ENCODE data around the gene UST. TPM values are rescaled to one million over a fixed set of nuclear protein-coding genes. Genes with fewer than 3 reads are reported as not detected.

The UST gene
- total RNA-seq, 1 experiment from 2014 or later: 6.1 TPM

DNA sequence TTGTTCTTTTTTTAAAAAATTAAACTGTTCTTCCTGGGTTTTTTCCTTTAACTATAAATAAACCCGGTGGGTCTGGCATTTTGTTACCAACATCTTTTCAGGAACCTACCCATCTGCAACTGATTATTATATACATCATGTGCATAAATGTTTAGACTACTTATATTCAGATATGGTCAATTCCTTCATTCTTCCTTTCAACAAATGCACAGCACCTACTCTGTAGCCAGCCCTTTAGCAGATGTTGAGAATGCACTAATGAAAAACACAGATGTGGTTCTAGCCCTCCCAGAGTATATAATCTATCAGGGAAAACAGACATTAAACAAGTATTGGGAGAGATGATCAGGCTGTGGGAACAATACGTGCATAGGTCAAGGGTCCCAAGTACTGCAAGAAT is 237.1 kb downstream of the UST start:
- no peak overlapping the region for H2AFZ ChIP-seq (ENCODE audit: low read depth, low read length, poor library complexity, severe bottlenecking)
- no peaks in the 10 kb centered on the region for H3K27me3 ChIP-seq (ENCODE audit: insufficient read depth, low read length)
- TF ChIP-seq SP1 (IDR thresholded peaks at IDR 0.05; ENCODE audit: low read depth): no peak
- TF ChIP-seq, protein P1, sequence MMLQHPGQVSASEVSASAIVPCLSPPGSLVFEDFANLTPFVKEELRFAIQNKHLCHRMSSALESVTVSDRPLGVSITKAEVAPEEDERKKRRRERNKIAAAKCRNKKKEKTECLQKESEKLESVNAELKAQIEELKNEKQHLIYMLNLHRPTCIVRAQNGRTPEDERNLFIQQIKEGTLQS (IDR thresholded peaks at IDR 0.05): no peak
- TF ChIP-seq, protein P2, sequence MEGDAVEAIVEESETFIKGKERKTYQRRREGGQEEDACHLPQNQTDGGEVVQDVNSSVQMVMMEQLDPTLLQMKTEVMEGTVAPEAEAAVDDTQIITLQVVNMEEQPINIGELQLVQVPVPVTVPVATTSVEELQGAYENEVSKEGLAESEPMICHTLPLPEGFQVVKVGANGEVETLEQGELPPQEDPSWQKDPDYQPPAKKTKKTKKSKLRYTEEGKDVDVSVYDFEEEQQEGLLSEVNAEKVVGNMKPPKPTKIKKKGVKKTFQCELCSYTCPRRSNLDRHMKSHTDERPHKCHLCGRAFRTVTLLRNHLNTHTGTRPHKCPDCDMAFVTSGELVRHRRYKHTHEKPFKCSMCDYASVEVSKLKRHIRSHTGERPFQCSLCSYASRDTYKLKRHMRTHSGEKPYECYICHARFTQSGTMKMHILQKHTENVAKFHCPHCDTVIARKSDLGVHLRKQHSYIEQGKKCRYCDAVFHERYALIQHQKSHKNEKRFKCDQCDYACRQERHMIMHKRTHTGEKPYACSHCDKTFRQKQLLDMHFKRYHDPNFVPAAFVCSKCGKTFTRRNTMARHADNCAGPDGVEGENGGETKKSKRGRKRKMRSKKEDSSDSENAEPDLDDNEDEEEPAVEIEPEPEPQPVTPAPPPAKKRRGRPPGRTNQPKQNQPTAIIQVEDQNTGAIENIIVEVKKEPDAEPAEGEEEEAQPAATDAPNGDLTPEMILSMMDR (IDR thresholded peaks at IDR 0.05 in 2 of 3, conservative IDR thresholded peaks at IDR 0.05 in 1 of 3; ENCODE audit: borderline replicate concordance in 1 of 3, insufficient read depth in 1 of 3, low read depth in 2 of 3, low read length in 2 of 3): no peak
- TF ChIP-seq SRF (IDR thresholded peaks at IDR 0.05; ENCODE audit: low read depth): no peak
- no peak for TF ChIP-seq CEBPB (IDR thresholded peaks at IDR 0.05; ENCODE audit: low read depth)
- TF ChIP-seq ELF1 (IDR thresholded peaks at IDR 0.05; ENCODE audit: borderline replicate concordance, low read depth): no peak
- H3K4me2 ChIP-seq (ENCODE audit: low read length): no peak overlapping the region
- no peaks in the 10 kb centered on the region for H3K36me3 ChIP-seq (ENCODE audit: control insufficient read depth in 1 of 2, insufficient read depth in 2 of 2, low read length in 2 of 2)
- DNase-seq (ENCODE audit: low read depth, low spot score) (no peak), ATAC-seq (no peak)
- H3K9ac ChIP-seq (ENCODE audit: low read length): no peak overlapping the region
- H3K4me1 ChIP-seq (ENCODE audit: control insufficient read depth in 1 of 2, insufficient read depth in 2 of 2, low read length in 2 of 2): no peaks in the 10 kb centered on the region
- no peaks in the 10 kb centered on the region for H3K9me3 ChIP-seq (ENCODE audit: control insufficient read depth in 1 of 2, insufficient read depth in 1 of 2, low read depth in 1 of 2, low read length in 2 of 2)
- RAD21 ChIA-PET (ENCODE audit: low non-redundant PET in 1 of 2, low total read pairs in 2 of 2, uncharacterized antibody in 2 of 2, unreplicated experiment in 2 of 2): no interaction called here
- CTCF ChIA-PET: no interaction called here
- H3K27ac ChIP-seq (ENCODE audit: low read depth, low read length): no peak overlapping the region
- POLR2A ChIA-PET: no interaction called here
- H4K20me1 ChIP-seq (ENCODE audit: insufficient read depth): no peaks in the 10 kb centered on the region
- intact Hi-C loops (cut with micrococcal nuclease): no loop called here
- no peaks in the 10 kb centered on the region for H3K9me2 ChIP-seq (ENCODE audit: insufficient read depth)
- no peaks in the 10 kb centered on the region for H3K79me2 ChIP-seq (ENCODE audit: insufficient read depth, low read length)
- no TSS peak for BruUV-seq (replicated peaks)
- H3K4me3 ChIP-seq (replicated peaks in 1 of 2; ENCODE audit: low read depth in 1 of 2, low read length in 2 of 2): no peak overlapping the region

DNA sequence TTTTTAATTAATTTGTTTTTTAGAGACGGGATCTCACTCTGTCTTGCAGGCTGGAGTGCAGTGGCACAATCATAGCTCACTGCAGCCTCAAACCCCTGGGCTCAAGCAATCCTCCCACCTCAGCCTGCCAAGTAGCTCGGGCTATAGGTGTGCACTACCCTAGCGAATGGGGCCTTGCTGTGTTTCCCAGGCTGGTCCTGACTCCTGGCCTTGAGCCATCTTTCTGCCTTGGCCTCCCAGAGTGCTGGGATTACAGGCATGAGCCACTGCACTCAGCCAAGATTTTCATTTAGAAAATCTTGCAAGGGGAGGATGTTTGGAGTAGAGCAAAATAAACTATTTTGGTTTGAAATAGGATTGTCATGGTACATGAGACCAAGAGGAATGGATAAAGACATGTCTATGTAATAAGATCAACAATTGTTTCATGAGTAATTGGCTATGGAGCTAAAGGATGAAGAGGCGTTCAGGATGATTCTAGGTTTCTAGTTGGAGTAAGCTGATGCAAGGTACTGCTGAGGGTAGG is 237.8 kb downstream of the UST start:
- ChIA-PET POLR2A (no interaction called here), RAD21 (ENCODE audit: low non-redundant PET in 1 of 2, low total read pairs in 2 of 2, uncharacterized antibody in 2 of 2, unreplicated experiment in 2 of 2) (no interaction called here), CTCF (no interaction called here)
- no peaks in the 10 kb centered on the region for H4K20me1 ChIP-seq (ENCODE audit: insufficient read depth)
- H3K9me2 ChIP-seq (ENCODE audit: insufficient read depth): no peaks in the 10 kb centered on the region
- H3K36me3 ChIP-seq (ENCODE audit: control insufficient read depth in 1 of 2, insufficient read depth in 2 of 2, low read length in 2 of 2): no peaks in the 10 kb centered on the region
- no peaks in the 10 kb centered on the region for H3K27me3 ChIP-seq (ENCODE audit: insufficient read depth, low read length)
- no peak for DNase-seq (ENCODE audit: low read depth, low spot score)
- BruUV-seq (replicated peaks): no TSS peak
- no peaks in the 10 kb centered on the region for H3K9me3 ChIP-seq (ENCODE audit: control insufficient read depth in 1 of 2, insufficient read depth in 1 of 2, low read depth in 1 of 2, low read length in 2 of 2)
- H3K4me2 ChIP-seq (ENCODE audit: low read length): no peak overlapping the region
- intact Hi-C loops (cut with micrococcal nuclease): no loop called here
- H3K9ac ChIP-seq (ENCODE audit: low read length): no peak overlapping the region
- no peak for ATAC-seq
- H3K79me2 ChIP-seq (ENCODE audit: insufficient read depth, low read length): no peaks in the 10 kb centered on the region
- no peak overlapping the region for H3K4me3 ChIP-seq (replicated peaks in 1 of 2; ENCODE audit: low read depth in 1 of 2, low read length in 2 of 2)
- no peak overlapping the region for H3K27ac ChIP-seq (ENCODE audit: low read depth, low read length)
- no peak overlapping the region for H2AFZ ChIP-seq (ENCODE audit: low read depth, low read length, poor library complexity, severe bottlenecking)
- H3K4me1 ChIP-seq (ENCODE audit: control insufficient read depth in 1 of 2, insufficient read depth in 2 of 2, low read length in 2 of 2): no peaks in the 10 kb centered on the region
- TF ChIP-seq, protein P2 (IDR thresholded peaks at IDR 0.05 in 2 of 3, conservative IDR thresholded peaks at IDR 0.05 in 1 of 3; ENCODE audit: borderline replicate concordance in 1 of 3, insufficient read depth in 1 of 3, low read depth in 2 of 3, low read length in 2 of 3): no peak
- TF ChIP-seq JUND (IDR thresholded peaks at IDR 0.05) (no peak), ZBTB33 (IDR thresholded peaks at IDR 0.05; ENCODE audit: extremely low read depth, insufficient replicate concordance, low read length) (no peak), POLR2AphosphoS5 (IDR thresholded peaks at IDR 0.05; ENCODE audit: low read depth, low read length) (no peak), ELF1 (IDR thresholded peaks at IDR 0.05; ENCODE audit: borderline replicate concordance, low read depth) (no peak), ZNF274 (IDR thresholded peaks at IDR 0.05; ENCODE audit: low read depth, low read length) (no peak), SP1 (IDR thresholded peaks at IDR 0.05; ENCODE audit: low read depth) (no peak), CEBPB (IDR thresholded peaks at IDR 0.05; ENCODE audit: low read depth) (no peak), EZH2phosphoT487 (IDR thresholded peaks at IDR 0.05; ENCODE audit: borderline replicate concordance) (no peak), SRF (IDR thresholded peaks at IDR 0.05; ENCODE audit: low read depth) (no peak), TCF7L2 (IDR thresholded peaks at IDR 0.05; ENCODE audit: borderline replicate concordance, extremely low read depth, insufficient read depth, insufficient read length) (no peak), POLR2A (IDR thresholded peaks at IDR 0.05; ENCODE audit: borderline replicate concordance, extremely low read depth, insufficient read depth, insufficient read length) (no peak)
